Activated CD4-positive, CD25-positive, alpha-beta regulatory T cell (primary cell): Measurements from ENCODE around the gene ZNF451.

ENCODE experiments used
- DNase-seq, 4 experiments: peaks; one replicate each; lab custom pipeline; 2025; lab: John Stamatoyannopoulos, UW

Gene ZNF451

GRCh38 chr6:57207872-57208271 lies 117.9 kb downstream of the ZNF451 start:
- DNase-seq, result no peak

DNA sequence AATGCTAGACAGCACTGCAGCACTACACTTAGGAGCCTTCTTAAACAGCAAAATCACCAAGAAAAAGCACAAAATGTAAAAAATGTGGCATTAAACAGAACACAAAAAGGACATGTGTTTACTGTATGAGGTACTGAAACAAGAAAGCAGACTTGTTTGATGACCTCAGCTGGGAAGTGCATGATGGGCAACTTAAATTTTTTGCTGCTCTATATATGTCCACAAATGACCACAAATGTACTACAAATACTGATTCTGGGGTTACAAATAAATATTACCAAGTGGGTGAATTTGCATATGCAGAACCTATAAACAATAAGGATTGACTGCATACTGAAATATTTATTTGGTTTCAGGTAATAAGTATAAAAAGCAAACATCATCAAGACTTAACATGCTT lies 119.0 kb downstream of the ZNF451 start:
- no peak for DNase-seq

- no peak for DNase-seq
Measured at GRCh38 chr6:57210060-57210459, 120.1 kb downstream of the ZNF451 start.

GRCh38 chr6:57215260-57215659 lies 125.3 kb downstream of the ZNF451 start:
- no peak for DNase-seq

DNA sequence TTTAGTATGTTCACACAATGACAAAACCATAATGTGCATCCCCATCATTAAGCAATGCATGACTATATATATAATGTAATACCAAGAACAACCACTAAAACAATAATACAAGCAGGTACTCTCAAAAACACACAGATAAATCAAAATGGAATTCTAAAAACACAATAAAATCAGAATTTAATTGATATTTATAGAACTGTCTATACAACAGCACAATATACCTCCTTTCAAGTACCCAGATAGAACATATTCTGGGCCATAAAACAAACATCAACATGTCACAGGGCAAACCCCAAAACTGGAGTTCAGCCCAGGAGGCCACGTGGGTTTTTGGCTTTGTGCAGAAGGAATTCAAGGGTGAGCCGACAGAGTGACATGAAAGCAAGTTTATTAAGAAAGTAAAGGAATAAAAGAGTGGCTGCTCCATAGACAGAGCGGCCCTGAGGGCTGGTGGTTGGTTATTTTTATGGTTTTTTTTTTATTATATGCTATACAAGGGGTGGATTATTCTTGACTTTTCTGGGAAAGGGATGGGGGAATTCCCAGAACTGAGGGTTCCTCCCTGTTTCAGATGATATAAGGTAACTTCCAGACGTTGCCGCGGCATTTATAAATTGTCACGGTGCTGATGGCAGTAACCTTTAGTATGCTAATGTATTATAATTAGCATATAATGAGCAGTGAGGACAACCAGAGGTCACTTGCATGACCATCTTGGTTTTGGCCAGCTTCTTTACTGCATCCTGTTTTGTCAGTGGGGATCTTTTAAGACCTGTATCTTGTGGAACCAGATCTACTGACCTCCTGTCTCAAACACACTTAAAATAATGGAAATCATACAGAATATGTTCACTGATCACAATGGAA lies 126.5 kb downstream of the ZNF451 start:
- no peak for DNase-seq

GRCh38 chr6:57217270-57217669 lies 127.3 kb downstream of the ZNF451 start:
- DNase-seq, result no peak
